ENCODE results near the gene SNX30.

SNX30 gene

GRCh38 chr9:112831281-112831851 is 80.8 kb downstream of the SNX30 start:
- DNase-seq = no peak

GRCh38 chr9:112831969-112832368 is 81.4 kb downstream of the SNX30 start:
- no peak for DNase-seq

DNA sequence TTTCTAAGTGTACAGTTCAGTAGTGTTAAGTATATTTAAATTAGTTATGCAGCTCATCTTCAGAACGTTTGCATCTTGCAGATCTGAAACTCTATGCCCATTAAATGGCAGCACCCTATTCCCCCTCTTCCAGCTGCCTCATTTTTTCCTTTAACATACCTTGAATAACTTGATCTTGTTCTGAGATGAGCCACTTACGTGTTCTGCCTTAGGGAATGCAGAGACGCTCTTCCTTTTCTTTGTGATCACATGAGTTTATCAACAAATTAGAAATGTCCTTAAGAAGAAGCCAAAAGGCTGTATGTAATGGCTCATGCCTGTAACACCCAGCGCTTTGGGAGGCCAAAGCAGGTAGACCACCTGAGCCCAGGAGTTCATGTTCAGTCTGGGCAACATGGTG is 82.5 kb downstream of the SNX30 start:
- DNase-seq = no peak

DNA sequence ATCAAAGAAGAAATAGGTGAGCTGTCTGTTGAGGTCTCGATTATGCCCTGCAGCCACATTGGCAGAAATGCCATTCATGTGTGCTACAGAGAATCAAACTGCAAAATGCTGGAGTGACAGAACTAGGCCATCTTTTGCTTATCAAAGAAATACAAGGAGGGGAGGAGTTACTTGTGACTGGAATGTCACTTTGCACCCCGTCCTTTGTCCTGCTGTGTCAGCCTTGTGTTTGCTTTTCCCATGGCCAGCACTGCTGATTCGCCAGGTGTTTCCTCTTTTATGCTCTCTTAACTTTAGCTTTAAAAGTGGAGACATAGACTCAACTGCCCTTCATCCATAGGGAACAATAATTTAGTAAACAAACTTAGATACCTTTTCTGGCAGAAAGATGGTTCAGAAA is 85.8 kb downstream of the SNX30 start:
- DNase-seq = no peak

- no peak for DNase-seq
Measured at GRCh38 chr9:112838342-112838741, 87.8 kb downstream of the SNX30 start.

DNA sequence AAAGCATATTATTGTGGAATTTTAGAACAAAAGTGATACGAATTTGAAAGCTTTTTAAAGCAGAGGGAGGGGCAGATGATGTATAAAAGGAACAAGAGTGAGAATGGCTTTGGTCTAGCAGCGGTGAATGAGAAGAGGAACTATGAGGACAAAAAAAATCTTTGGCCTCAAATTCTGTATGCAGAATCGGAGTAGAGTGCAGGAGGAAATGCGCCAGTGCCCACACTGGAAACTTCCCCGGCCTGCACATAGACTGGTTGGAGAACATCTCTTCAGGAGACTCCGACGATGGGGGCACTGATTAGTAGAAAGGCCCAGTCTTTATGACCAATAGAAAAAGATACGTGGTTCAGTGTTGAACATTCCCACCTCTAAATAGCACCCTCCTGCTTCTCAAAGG is 88.8 kb downstream of the SNX30 start:
- no peak for DNase-seq

DNA sequence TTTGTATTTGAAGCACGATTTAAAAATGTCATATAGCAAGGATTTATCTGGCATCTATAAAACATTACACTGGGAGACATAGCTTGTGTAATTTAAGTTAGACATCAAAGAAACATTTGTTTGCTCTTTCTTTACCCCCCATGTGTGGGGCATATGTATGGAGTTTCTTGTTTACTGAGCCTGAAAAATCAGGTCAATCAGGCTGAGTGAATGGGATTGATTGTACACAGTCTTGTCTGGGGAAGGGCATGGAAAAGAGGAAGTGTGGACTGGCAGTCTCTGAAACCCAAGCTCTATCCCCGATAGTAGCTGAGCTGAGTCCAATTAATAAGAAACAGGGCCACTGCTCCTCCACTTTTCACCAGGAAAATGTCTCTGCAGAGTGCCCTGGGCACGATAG is 90.7 kb downstream of the SNX30 start:
- no peak for DNase-seq

GRCh38 chr9:112842555-112842954 is 92.0 kb downstream of the SNX30 start:
- DNase-seq = no peak

DNA sequence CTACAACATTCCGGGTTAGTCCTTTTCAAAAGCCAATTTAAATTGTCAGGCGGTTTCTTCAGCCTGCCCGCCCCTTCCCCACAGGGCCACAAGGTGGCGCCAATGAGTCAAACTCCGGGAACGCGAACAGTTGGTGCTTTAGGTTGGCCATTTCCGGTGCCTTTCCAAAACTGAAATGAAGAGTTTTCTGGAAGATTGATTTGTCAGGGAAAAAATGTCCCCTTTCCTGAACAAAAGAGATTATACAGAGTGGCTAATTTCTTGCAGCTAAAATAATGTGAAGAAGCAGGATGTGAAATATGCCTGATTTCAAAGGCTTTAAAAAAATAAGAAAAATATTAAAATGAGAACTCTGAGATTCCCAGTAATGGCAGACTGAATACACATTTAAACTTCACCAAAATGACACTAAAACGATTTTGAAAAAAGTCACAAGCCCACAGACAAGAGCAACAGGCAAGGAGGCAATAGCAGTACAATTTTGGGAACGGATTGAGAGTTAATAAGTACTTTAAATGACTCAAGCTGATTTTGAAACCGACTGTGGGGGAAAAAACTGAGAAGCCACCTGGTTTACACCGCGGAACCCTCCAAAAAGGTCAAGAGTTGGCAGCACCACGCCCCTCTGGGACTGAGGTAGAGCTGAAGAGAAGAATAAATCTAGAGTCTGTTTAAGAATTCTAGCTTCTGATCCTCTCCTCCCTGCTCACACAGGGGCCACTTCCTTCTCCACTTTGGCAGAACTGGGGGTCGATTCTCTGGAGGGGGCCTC is 94.4 kb downstream of the SNX30 start:
- DNase-seq = peak; percentile 55

DNA sequence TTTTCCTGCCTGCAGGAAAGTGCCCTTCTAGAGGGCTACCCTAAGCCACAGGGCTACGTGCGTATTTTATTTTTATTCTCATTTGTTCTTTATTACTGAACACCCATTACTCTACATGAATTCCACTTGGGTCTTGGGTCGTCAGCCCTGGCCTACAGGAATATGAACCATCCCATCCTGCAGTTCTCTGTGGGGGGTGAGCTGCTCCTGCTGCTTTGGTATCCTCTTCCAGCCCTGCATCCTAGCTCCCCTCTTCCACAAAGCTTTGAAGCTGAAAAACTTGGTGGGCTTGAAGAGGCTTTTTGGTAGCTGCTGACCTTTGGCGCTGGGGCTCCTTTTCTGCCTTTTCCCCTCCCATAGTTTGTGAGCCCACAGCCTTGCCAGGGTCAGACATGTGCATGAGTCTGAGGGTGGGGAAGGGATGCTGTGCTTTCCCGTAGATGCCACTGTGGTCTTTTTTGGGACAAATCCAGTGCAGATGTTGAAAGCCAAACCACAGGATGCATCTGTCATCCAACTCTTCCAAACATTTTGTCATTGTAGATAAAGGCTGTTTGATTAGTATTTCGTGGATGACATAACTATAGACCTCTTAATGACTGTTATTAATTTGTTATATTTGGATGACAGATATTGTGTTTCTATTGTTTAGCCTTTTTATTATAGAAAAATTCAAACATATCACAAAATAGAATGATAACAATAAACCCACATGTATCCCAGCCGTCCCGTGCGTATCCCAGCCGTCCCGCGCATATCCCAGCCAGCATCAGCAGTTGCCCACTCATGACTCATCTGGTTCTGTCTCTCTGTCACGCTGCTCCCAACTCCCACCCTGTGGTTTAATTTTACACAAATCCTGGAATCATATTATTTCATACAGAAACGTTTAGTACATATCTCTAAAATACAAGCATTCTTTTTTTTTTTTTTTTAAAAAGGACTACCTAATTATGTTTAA is 96.2 kb downstream of the SNX30 start:
- no peak for DNase-seq

GRCh38 chr9:112848316-112849151 is 98.0 kb downstream of the SNX30 start:
- DNase-seq = no peak

DNA sequence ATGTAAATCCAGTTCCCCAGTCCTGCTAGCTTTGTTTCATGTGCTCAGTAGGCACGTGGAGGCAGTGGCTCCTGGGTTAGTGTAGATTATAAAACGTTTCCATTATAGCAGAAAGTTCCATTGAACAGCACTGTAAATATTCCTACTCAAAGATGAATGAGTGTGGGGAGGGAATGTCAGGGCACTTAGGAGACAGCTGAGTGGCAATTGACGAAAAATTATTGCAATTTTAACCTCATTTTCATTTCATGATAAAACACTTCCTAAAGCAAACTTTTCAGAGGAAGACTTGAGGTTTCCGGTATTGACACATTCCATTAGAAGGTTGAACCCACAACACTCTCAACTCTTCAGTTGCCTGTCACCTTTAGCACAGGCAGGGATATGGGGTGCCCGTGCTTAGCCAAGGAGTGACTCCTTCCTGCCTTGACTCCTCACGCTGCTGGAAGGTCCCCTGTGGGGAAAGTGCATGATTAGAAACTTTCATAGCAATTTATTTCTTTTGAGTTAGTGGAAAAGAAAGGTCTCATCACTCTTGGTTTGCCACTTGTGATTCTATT is 98.9 kb downstream of the SNX30 start:
- DNase-seq = no peak

GRCh38 chr9:112850840-112851239 is 100.3 kb downstream of the SNX30 start:
- no peak for DNase-seq

DNA sequence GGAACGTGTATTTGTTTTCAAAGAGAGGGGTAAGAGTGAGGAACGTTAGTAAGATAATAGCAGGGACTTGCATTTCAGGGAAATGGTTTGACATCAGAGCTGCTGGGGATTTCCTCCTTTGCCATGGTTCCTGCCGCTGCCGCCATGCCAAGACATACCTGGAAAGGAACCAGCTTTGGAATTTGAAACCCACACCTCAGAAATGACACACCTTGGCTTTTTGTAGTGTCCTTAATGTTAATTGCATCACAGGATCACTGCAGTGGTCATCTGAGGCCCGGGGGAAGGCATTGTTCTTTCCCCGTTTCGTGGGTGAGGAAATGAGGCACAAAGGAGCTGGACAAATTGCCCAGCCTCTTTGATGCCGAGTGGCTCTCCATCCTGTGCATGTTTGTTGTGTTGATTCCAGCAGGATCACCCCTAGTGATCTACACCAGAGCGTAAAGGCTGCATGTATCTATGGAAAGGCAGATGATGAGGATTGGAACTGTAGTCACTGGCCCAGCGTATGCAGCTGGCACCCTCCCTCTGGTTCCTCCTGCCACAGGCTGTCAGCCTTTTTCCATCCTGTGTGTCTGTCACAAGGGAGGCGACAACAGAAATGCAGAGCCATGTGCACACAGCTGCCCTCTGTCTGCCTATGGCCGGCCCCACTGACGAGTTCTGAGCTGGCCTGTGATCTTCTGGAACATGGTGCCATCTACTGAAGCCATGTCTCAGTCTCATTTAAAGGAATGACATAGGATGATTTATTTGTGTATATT is 102.4 kb downstream of the SNX30 start:
- DNase-seq = no peak

GRCh38 chr9:112853882-112854585 is 103.5 kb downstream of the SNX30 start:
- DNase-seq = no peak

DNA sequence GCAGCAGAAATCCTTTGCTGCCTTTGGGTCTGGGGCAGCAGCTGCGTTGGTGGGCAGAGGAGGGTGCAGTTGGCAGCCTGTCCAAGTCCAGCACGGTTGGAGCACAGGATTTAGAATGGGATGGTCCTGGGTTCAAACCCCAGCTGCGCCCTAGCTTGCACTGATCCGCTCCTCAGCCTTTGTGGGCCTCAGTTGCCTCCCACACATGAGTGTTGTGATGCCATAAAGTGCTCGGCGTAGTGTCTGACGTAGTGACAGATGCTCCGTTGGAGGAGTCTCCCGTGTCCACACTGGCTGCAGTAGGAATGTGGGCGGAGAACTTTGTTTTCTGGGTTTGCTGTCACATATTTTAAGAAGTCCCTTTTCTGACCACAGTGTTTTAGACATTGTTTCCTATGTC is 104.1 kb downstream of the SNX30 start:
- DNase-seq = no peak

DNA sequence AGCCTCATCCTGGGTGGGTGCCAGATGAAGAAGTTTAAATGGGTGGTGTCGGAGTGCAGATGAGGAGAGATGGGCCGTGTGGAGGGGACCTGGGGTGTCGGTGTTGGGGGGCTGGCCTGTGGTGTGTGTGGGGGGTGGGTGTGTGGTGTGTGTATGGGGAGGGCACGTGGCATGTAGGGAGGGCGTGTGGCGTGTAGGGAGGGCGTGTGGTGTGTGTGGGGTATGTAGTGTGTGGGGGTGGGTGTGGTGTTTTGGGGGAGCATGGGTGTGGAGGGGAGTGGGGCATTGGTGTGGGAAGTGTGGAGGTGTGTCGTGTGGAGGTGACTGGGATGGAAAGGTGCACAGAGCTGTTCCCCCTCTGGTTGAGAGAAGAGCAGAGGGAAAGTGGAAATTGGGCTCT is 105.6 kb downstream of the SNX30 start:
- no peak for DNase-seq

DNA sequence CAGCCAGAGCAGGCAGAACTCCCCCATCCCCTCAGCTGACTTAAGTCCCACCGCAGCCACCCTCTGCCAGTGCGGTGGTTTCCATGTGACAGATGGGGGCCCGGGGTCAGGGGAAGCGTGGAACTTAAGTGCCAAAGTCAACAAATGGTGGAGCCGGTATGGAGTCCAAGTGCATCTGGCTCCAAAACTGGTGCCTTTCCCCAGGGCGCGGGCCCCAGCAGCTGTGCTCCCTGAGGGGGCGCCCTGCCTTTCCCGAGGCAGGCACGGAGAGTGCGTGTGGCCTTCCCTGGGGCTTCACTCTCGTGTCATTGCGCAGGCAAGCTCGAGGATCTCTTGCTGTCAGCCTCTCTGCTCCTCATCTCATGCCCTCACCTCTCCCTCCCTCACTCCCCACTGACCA is 106.3 kb downstream of the SNX30 start:
- no peak for DNase-seq

- no peak for DNase-seq
Measured at GRCh38 chr9:112858005-112858404, 107.4 kb downstream of the SNX30 start.

DNA sequence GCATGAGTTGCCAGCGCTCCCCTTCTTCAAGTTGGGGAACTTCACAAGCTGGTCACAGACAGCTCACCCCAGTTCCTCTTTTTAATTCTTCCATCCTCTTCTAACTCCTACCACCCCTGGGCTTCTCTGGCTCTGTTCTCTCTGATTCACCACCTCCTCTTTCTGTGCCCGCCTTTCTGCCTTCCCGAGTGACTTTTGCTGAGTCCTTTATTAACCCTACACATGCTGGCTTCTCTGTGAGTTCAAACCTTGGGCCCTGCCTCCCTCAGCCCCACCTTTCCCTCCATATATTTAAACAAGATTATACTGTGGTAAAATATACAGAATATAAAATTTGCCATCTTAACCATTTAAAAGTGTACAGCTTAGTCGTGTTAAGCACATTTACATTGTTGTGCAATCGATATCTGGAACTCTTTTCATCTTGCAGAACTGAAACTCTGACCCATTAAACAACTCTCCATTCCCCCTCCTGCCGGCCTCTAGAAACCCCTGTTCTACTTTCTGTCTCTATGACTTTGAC is 108.1 kb downstream of the SNX30 start:
- no peak for DNase-seq

DNA sequence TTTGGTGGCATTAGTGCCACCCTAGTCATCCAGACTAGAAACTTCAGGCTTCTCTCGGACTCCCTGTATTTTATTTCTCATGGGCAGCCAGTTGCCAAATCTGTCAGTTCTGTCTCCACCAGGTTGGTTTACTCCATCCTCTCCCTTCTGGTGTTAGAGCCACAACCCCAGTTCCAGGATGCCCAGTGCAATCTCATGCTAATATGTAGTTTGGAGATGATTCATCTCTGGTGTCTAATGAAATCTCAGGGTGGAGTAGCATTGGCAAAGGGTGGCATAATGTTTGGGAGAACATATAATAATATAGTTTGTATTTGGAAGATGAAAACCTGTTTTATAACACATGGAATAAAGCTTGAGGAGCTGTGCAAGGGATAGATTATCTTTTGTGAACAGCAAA is 109.9 kb downstream of the SNX30 start:
- no peak for DNase-seq

Data from activated effector memory CD4-positive, alpha-beta T cell treated with Interleukin-2 at 50 U/mL for 16 hours (primary cell).